Esophagus (tissue), 2 donors: ENCODE results near the gene CDH11. TPM values are rescaled to one million over a fixed set of nuclear protein-coding genes. Genes with fewer than 3 reads are reported as not detected.

Source experiments
- H3K27ac ChIP-seq, 2 donors: one replicate each; pipeline ENCODE4 v1.5.1; 2013; ENCODE audit warnings: low read depth in 2 of 2, mild to moderate bottlenecking in 2 of 2, inconsistent platforms in 1 of 2, low read length in 1 of 2, moderate library complexity in 1 of 2
- H3K27me3 ChIP-seq, 2 donors: one replicate each; pipeline ENCODE4 v1.6.1; 2013; ENCODE audit warnings: low read length in 2 of 2, control low read depth in 1 of 2, mild to moderate bottlenecking in 1 of 2; ENCODE audit not compliant: insufficient read depth in 2 of 2, control insufficient read depth in 1 of 2
- H3K36me3 ChIP-seq, 2 donors: one replicate each; pipeline ENCODE4 v1.6.1; 2013; ENCODE audit warnings: low read length in 1 of 2; ENCODE audit not compliant: control insufficient read depth in 2 of 2, insufficient read depth in 2 of 2
- H3K4me1 ChIP-seq, 2 donors: one replicate each; pipeline ENCODE4 v1.6.1; 2013; ENCODE audit warnings: low read length in 1 of 2; ENCODE audit not compliant: control insufficient read depth in 2 of 2, insufficient read depth in 2 of 2
- H3K4me3 ChIP-seq, 2 donors: one replicate each; pipeline ENCODE4 v1.5.1; 2013; ENCODE audit warnings: low read length in 2 of 2, mild to moderate bottlenecking in 2 of 2, low read depth in 1 of 2, moderate library complexity in 1 of 2
- H3K9me3 ChIP-seq, 2 donors: one replicate each; pipeline ENCODE4 v1.6.1; 2013; ENCODE audit warnings: mild to moderate bottlenecking in 2 of 2, low read depth in 1 of 2, low read length in 1 of 2, moderate library complexity in 1 of 2; ENCODE audit not compliant: control insufficient read depth in 2 of 2, insufficient read depth in 1 of 2
- WGBS, 2 donors: extraction: QIAGEN DNeasy Blood & Tissue Kit; methylation state at CpG; one replicate each; pipeline ENCODE4 v1.1.7; 2013; 5-methylcytosine and 5-hydroxymethylcytosine counted together
- polyA plus RNA-seq, 2 donors: library from polyadenylated mRNA; stranded (reverse); fragments of 200-250 nt; gene quantifications; one replicate each; pipeline ENCODE4 v1.2.3, GENCODE V29; 2013
- donor health status: healthy with polysubstance abuse.
- donor health status: Bipolar disorder and iron deficiency.

The CDH11 gene
- polyA plus RNA-seq, 2 donors, result 0.28 to 0.91 TPM

GRCh38 chr16:64924086-64924485, 197.8 kb downstream of the CDH11 start:
- no peaks in the 10 kb centered on the region for H3K4me1 ChIP-seq
- H3K9me3 ChIP-seq, result no peaks in the 10 kb centered on the region
- no peak overlapping the region for H3K27ac ChIP-seq
- no peaks in the 10 kb centered on the region for H3K27me3 ChIP-seq
- WGBS, 2 donors, result 76 to 79% methylated on average over 2 of the region's 2 CpGs
- H3K36me3 ChIP-seq, result no peaks in the 10 kb centered on the region
- H3K4me3 ChIP-seq, result no peak overlapping the region

GRCh38 chr16:64919929-64920607, 201.8 kb downstream of the CDH11 start:
- no peak overlapping the region for H3K27ac ChIP-seq
- no peaks in the 10 kb centered on the region for H3K36me3 ChIP-seq
- no peak overlapping the region for H3K4me3 ChIP-seq
- H3K27me3 ChIP-seq, result no peaks in the 10 kb centered on the region
- peaks cover 0 to 2% of the 10 kb centered on the region in 2 donors for H3K9me3 ChIP-seq
- WGBS, 2 donors, result 63 to 71% methylated on average over 2 of the region's 2 CpGs
- no peaks in the 10 kb centered on the region for H3K4me1 ChIP-seq

- Histone ChIP-seq H3K4me1 (no peaks in the 10 kb centered on the region), H3K27me3 (no peaks in the 10 kb centered on the region), H3K36me3 (no peaks in the 10 kb centered on the region), H3K9me3 (peaks cover 0 to 2% of the 10 kb centered on the region in 2 donors), H3K4me3 (no peak overlapping the region), H3K27ac (no peak overlapping the region)
- 54% methylated on average over 1 of the region's 1 CpG for WGBS, 2 donors
Measured at GRCh38 chr16:64919141-64919540, 202.7 kb downstream of the CDH11 start.

- Histone ChIP-seq H3K27me3 (no peaks in the 10 kb centered on the region), H3K9me3 (peaks cover 0 to 2% of the 10 kb centered on the region in 2 donors), H3K36me3 (no peaks in the 10 kb centered on the region), H3K27ac (no peak overlapping the region), H3K4me3 (no peak overlapping the region), H3K4me1 (no peaks in the 10 kb centered on the region)
- WGBS, 2 donors, result 70 to 72% methylated on average over 2 of the region's 2 CpGs
Measured at GRCh38 chr16:64916051-64916450, 205.8 kb downstream of the CDH11 start.

- H3K27ac ChIP-seq, result no peak overlapping the region
- no peaks in the 10 kb centered on the region for H3K9me3 ChIP-seq
- no peaks in the 10 kb centered on the region for H3K27me3 ChIP-seq
- H3K4me1 ChIP-seq, result no peaks in the 10 kb centered on the region
- H3K36me3 ChIP-seq, result no peaks in the 10 kb centered on the region
- no peak overlapping the region for H3K4me3 ChIP-seq
- 52 to 54% methylated on average over 6 of the region's 6 CpGs for WGBS, 2 donors
Measured at GRCh38 chr16:64910356-64910755, 211.5 kb downstream of the CDH11 start.

- Histone ChIP-seq H3K27ac (no peak overlapping the region), H3K27me3 (no peaks in the 10 kb centered on the region), H3K9me3 (no peaks in the 10 kb centered on the region), H3K4me1 (no peaks in the 10 kb centered on the region), H3K4me3 (no peak overlapping the region), H3K36me3 (no peaks in the 10 kb centered on the region)
- 40 to 53% methylated on average over 5 of the region's 5 CpGs for WGBS, 2 donors
Measured at GRCh38 chr16:64907844-64908243, 214.0 kb downstream of the CDH11 start.

- Histone ChIP-seq H3K4me3 (no peak overlapping the region), H3K36me3 (no peaks in the 10 kb centered on the region), H3K27ac (no peak overlapping the region), H3K27me3 (no peaks in the 10 kb centered on the region), H3K4me1 (no peaks in the 10 kb centered on the region), H3K9me3 (no peaks in the 10 kb centered on the region)
- WGBS, 2 donors, result 71 to 84% methylated on average over 3 of the region's 3 CpGs
Measured at GRCh38 chr16:64903770-64904169, 218.1 kb downstream of the CDH11 start.

GRCh38 chr16:64900517-64900916, 221.3 kb downstream of the CDH11 start:
- H3K27me3 ChIP-seq, result no peaks in the 10 kb centered on the region
- no peaks in the 10 kb centered on the region for H3K36me3 ChIP-seq
- H3K4me3 ChIP-seq, result no peak overlapping the region
- H3K27ac ChIP-seq, result no peak overlapping the region
- WGBS, 2 donors, result 57 to 71% methylated on average over 2 of the region's 2 CpGs
- H3K9me3 ChIP-seq, result no peaks in the 10 kb centered on the region
- no peaks in the 10 kb centered on the region for H3K4me1 ChIP-seq

- Histone ChIP-seq H3K27ac (no peak overlapping the region), H3K36me3 (no peaks in the 10 kb centered on the region), H3K4me3 (no peak overlapping the region), H3K4me1 (no peaks in the 10 kb centered on the region), H3K27me3 (no peaks in the 10 kb centered on the region), H3K9me3 (no peaks in the 10 kb centered on the region)
- WGBS, 2 donors, result 49 to 54% methylated on average over 2 of the region's 2 CpGs
Measured at GRCh38 chr16:64900019-64900418, 221.8 kb downstream of the CDH11 start.

GRCh38 chr16:64898159-64898558, 223.7 kb downstream of the CDH11 start:
- Histone ChIP-seq H3K4me3 (no peak overlapping the region), H3K9me3 (no peaks in the 10 kb centered on the region), H3K36me3 (no peaks in the 10 kb centered on the region), H3K4me1 (no peaks in the 10 kb centered on the region), H3K27ac (no peak overlapping the region), H3K27me3 (no peaks in the 10 kb centered on the region)
- WGBS, 2 donors, result 81 to 85% methylated on average over 2 of the region's 2 CpGs
